GM19455 (cell line): ENCODE results near the gene ELOVL3.

ENCODE experiments used
- ATAC-seq: cut with Tn5 transposase; IDR thresholded peaks from one replicate; pipeline ENCODE4 v1.9.1; 2021; ENCODE audit not compliant: unreplicated experiment

The ELOVL3 gene

DNA sequence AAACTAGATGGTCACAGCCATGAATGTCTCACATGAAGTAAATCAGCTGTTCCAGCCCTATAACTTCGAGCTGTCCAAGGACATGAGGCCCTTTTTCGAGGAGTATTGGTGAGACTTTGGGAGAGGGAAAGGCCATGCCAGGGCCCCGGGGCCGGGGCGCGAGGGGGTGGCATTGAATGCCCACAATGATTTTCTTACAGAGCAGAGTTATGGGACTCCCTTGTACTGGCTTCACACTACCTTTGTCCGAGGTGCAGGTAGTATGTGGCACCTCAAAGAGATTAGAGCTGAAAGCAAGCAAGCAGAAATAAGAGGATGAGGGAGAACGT lies 407 bp downstream of the ELOVL3 start:
- ATAC-seq: no peak

DNA sequence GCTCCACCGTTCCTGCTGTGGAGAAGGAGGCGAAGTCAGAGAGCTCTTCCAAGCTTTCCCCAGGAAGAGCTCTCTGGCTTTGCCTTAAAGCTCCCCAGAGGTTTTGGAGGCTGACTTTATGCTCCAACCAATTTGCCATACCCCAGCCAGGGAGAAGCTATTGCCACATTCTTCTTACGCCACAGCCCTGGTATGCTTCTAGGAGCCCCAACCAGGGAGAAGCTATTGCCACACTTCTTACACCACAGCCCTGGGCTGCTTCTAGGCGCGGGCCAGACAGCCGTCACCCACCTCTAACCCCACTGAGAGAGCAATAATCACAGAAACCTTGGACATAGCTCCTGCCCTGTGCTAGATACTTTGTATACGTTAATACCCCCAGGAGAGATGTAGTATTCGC lies 951 bp downstream of the ELOVL3 start:
- ATAC-seq: no peak

DNA sequence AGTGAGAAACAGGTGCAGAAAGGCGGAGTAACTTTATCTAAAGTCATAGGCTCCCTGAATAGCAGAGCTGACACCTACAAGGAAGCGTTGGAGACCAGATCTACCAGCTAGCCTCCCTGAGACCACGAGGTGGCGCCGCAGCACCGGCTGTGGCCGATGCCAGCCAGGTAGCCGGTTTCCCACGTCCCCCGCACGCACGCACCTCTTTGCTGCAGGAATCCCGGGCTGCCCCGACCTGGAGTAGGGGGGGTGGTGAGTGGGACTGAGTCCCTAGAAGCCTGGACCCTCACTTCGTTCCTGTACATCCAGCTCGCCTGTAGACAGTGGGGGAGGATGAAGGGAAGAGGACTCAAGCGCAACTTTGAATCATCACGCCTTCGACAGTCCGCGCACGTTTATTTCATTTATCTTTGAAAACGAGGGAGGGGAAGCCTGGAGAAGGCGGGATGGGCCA lies 3.7 kb downstream of the ELOVL3 start:
- ATAC-seq: no peak

DNA sequence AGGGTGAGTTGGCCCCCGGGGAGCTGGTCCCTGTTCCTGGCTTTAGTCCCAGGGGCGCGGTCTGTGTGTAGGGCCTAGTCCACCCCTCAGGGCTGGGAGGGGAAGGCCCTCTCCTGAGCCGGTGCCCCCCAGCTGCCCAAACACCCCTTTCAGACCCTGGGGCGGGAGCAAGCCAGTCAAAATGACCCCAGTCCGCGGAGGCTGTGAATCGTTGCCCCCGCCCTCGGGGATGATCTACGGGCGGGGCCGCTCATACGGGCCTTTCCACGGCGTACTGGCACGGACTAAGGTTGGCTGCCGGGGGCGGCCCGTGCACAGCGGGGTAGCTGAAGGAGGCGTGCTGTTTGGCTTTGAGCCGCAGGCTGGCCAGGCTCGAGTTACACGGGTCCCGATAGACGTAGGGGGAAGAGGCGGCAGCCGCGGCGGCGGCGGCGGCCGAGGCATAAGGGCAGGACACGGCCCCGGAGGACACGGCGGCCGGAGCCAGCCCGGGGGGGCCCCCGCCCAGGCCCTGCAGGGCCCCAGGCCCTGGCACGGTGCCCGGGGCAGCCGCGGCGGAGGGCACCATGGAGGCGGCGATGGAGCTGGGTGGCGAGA lies 4.3 kb downstream of the ELOVL3 start:
- no peak for ATAC-seq

DNA sequence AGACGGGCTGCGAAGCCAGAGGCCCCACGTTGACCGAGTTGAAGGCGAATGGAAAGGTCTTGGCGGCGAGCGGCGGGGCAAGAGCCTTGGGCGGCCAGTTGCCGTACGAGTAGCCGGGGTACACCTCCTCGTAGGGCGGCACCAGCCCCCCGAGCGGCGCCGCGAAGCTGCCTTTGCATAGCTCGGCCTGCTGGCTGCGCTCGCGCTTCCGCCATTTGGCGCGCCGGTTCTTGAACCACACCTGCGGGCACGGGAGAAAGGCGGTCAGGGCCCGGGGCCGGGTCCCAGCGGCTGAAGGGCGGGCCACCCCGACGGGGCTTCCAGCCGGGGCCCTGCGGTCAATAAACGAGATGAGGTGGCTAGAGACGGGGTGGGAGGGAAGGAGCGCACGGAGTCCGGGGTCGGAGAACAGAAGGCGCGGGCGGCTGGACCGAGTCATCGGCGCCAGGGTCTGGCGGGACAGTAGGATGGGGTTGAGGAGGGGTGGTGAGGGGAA lies 4.8 kb downstream of the ELOVL3 start:
- ATAC-seq: no peak

DNA sequence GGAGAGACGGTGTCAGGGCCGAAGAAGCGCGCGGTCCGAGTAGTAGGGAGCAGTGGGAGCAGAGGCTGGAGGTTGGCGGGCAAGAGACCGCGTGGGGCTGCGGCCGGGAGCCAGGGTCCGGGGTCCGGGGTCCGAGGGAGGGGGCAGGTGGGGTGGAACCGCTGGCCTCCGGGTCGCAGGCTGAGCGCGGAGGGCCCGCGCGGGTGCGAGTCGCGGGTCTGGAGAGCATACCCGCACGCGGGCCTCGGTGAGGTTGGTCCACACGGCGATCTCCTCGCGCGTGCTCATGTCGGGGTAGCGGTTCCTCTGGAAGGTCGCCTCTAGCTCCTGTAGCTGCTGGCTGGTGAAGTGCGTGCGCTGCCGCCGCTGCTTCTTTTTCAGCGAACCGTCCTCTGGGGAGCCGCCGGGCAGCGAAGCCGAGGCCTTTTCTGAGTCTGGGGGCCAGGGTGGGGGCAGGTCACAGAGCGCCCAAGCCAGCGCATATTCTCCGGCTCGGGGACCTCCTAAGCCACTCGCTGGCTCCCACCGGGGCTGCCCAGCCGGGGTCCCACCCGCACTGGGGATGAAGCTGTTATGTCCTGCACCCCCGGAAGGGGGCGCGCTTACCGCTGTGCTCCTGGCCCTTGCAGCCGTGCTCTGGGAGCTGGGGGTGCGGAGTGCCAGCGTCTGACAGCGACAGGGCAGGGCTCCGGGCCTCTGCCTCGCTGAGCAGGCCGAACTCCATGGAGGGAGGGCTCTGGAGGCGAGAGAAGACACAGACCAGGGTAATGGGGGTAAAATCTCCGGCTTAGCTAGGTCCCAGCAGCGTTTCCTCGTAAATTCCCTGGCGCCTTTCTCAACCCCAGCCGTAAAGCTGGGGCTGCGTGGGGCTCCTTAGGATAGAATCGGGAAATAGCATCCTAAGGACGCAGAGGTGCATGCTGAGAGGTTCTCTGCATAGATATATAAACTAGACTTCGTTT lies 5.5 kb downstream of the ELOVL3 start:
- ATAC-seq: no peak

DNA sequence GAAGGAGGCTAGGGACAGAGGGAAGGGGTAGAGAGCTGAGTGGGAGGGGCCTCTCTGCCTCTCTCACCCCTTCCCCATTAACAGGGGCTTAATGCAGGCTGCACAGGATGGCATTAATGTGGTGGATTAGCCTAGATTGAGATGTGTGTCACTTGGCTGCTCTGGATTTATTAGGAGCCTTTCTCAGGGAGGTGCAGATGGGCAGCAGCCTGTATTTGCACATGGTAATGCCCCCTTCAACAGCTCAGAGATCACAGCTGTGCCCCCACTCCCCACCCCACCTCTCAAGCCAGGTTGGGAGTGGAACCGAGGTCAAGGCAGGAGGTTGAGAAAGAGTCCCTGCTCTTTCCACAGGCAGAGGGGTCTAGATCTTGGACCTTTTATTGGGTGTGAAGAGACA lies 7.9 kb downstream of the ELOVL3 start:
- no peak for ATAC-seq

DNA sequence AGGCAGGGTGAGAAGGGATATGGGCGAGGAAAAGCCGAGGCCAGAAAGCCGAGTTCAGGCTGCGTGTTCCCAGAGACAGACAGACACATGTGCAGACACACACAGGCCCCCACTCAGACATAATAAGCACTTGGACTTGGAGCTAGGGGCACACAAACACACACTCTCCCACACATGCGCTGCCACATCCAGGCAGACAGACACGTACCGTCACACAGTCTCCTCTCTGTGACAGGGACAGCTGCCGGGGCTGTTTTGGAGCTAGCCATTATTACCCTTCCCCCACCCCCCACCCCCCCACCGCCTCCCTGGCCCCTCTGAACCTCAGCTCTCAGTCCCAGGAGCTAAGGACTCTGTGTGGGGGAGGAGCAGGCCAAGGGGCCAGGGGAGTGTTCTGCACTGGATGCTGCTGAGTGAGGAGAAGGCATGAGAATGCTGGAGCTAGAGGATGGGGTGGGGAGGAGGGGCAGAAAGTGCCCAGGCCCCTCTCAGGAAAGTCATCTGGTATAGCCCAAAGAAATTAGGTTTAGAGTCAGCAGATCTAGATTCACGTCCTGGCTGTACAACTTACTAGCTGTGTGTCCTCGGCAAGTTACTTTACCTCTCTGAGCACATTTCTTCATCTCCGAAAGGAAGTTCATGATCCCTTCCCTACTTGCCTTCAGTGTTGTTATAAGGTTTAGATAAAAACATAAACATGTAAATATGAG lies 8.9 kb downstream of the ELOVL3 start:
- ATAC-seq: no peak

DNA sequence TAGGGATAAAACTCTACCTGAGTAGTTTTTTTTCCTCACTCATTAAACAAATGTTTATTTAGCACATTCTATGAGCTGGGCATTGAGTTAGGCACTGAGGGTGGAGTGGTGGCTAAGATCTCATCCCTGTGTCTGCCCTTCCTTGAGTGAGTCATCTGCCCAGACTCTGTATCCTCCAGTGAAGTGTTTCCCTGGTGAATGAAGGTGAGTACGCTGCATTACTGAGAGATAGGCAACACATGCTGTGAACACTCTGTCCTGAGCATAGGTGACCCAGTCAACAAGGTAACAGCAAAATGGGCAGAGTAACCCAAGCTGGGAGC lies 9.5 kb downstream of the ELOVL3 start:
- no peak for ATAC-seq

DNA sequence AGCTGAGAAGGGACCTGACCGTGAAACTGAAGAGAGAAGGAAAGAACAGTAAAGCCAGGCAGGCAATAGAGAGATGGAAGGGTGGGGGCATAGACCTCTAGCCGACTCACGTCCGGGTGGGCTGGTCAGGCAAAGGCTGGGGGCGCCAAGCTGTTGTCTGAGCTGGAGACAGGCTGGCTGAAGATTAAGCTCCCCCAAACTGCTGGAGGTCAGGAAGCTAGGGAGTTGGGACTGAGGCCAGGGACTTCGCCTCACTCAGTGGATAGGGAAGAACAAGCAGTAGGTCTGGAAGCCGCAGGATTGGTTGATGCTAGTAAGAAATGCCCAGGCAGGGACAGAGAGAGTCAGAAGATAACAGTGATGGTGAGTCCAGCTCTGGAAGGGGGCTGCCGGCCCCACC lies 9.9 kb downstream of the ELOVL3 start:
- no peak for ATAC-seq

DNA sequence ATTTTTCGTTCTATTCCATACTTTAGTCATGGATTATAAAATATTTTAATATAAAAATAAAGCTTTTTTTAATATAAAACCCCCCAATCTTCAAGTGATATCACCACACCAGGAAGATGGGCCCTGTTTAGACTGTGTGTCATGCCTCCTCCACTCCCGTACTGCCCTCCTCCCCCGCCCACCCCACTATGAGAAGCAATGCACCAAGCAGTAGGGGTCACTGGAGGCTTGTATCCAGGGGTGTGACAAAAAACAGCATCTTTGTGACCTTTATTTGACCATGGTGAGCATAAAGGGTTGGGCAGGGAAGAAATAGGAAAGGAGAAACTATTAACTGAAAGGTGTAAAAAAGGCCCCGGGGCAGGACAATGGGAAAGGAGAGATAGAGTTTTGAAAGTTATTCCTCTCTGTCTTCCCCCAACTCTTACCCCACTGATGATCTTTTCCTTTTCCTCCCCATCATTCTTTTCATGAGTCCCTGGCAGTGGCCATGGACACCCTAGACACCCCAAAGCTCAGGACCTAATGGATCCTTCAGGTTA lies 11.7 kb downstream of the ELOVL3 start:
- no peak for ATAC-seq

DNA sequence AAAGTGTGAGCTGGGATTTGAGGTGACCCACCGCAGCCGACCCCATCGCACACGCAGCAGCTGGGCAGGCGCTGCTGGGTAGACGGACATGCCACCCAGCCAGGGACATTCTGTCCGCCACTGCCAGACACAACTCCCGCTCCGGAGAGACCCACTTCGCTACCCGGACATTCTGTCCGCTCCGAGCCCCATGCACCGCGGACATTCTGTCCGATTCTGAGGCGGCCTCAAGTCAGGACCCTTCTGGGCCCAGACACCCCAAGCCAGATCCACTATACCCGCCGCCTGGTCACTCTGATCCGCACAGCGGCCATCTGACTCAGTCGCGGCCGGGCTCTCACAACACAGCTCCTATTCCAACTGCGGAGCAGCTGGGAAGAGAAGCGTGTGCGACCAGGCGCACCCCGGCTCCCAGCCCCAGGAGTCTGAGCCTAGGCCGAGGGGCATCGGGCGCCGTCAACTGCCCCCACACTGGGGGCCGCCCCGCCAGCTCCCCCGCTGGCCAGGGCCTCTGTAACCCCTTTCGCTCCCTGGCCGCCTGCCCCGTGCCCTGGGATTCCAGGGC lies 14.4 kb downstream of the ELOVL3 start:
- ATAC-seq: no peak

DNA sequence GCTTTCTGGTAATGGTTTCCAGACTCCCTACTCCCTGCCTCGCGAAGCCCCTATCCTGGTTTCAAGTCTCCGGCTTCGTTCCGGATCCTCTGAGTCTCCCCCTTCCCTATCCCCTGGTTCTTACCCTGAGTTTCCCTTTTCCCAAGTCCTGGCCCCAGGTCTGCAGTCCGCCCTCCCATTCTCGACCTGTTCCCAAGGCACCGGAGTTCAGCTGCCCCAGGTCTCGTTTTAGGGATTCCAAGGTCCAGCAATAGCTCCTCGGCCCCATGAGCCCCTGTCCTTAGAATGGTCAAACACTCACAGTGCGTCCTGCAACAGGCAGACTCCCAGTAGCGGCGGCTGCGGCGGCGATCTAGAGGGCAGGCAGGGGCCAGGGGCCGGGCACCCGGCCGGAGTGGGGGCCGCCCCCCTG lies 14.9 kb downstream of the ELOVL3 start:
- ATAC-seq: no peak

DNA sequence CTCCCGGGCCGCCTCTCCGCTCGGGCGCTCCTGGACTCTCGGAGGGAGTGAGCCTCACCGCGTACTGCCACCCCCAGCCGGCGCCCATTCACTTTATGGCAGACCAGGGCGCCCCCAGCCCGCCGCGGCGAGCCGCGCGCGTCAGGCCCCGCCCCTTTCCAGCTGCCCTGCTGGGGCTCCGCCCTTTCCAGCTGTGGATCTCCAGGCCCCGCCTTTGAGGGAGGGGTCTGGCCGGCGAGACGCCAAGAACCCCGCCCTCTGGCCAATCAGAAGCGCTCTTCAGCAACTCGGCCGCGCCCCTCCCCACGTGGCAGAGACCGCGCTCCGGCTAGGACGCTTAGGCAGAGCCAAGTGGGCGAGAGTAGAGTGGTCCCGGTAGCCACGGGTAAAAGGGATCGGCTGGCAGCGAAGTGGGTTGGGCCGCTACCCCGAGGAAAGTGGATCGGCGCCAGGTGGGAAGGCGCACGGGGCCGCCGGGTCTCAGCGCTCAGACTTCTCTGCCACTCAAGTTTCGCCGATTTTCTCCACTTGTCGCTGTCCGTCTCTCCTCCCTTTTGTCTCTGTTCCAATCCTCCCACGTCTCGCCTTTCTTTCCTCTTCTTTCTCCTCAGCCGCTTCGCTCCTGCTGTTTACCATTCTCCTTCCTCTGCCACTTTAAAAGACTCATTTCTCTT lies 15.5 kb downstream of the ELOVL3 start, which contains the start of gene PITX3:
Gene PITX3, minus strand, starts transcription at position 69 of the 674 bp plus-strand sequence. CDS start 9,432 bp downstream, outside the sequence.
- ATAC-seq: peak; percentile 45

DNA sequence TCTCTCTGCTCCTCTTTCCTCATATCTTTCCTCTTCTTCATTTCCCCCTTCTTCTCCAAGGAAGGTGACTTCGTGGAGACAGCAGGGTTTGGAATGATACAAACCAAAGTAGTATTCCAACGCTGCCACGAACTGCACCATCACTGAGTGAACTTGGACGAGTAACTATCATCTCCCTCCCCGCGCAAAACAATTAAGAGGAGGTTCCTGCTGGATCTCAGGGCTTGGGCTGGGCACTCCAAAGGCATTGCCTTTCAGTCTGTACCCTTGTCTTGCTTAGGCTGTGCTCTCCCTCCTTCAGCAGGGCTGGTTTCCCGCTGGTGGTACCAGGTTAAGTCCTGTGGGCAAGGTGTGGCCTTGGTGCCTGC lies 16.0 kb downstream of the ELOVL3 start:
- ATAC-seq: no peak

DNA sequence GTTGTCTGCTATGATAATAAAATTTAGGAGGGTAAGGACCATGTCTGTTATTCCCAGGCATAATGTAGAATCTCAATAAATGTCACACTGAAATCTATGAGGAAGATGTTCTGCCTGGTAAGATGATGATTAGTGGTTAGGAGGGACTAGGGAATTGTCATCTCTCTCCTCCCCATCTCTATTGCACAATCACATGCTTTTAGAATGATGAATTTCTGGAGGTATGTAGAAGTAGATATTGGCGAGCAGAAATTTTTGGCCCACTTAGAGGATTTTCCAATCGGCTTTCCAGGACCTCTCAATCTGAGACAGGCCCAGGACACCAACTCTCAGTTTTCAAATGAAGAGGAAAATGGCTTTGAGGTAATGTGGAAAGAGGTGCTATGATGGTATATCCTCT lies 17.2 kb downstream of the ELOVL3 start:
- ATAC-seq: no peak

DNA sequence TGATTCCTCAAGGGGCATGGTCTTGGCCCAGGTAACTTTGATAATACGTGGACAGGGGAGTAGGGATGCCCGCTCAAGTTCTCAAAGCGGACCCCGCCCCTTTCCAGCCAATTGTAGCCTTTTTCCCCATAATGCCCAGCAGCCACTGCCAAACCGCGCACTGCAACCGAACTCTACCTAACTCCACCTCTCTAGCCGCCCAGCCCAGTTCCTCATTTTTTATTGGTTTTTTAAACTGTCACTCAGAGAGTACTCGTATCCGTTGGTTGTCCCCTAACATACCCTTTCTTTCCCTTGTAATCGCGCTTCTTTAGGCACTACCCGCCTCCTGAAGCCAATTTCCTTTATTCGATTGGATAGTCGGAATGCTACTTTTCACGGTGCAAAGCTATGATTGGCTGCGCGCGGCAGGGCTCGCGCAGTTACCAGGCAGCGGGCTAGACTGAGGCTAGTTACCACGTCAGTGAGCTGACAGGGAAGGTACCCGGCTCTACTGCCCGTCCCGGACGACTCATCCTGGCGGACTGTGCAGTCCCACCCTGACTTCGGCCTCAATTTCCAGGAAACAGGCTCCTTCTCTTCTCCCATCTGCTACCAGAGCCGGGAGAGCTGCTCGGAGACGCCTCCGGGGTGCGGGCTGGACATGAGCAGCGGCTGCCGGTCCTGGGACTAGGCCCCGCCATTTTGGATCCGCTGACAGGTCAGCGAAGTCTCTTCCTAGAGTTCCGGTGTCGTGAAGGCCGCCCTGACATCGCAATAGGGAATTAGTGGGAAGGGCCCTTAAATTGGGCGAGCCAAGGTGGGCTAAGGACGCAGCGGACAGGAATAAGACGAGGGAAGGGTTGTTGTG lies 19.2 kb downstream of the ELOVL3 start, which contains the start of gene GBF1:
Gene GBF1, plus strand, starts transcription at position 451 of the 850 bp plus-strand sequence. CDS start 13,407 bp downstream, outside the sequence.
- peak; percentile 90 for ATAC-seq

DNA sequence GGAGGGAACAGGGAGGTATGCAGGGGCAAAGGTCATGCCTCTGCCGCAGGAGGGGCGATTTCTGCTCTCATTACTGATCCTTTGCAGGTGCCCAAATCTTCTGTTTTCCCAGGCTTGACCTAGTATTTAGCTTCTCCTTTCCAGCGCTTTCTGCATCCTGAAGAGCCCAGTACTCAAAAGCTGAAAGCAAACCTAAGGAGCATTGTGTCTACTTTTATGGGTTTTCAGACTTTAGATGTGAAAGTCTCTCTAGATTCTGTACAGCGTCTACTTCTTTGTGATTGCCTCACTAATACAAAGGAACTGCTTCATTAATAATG lies 19.8 kb downstream of the ELOVL3 start:
- peak; percentile 1 for ATAC-seq

DNA sequence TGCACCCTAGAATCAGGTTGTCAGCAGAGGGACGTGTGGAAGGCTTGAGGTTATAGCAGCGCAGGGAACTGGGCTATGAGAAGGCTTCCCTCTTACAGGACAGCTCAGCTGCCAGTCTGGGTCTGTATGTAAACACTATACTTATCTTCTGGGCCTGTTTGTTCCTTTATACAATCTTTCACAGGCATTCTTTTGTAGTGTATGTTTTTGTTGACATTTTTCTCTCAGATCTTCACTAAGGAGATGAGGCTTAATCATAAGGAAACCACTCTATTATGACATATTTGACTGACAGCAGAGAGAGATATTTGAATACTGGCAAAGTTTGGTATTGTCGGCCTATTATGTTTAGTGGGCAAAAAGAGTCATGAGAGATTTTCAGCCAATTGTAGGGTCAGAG lies 20.2 kb downstream of the ELOVL3 start:
- no peak for ATAC-seq

DNA sequence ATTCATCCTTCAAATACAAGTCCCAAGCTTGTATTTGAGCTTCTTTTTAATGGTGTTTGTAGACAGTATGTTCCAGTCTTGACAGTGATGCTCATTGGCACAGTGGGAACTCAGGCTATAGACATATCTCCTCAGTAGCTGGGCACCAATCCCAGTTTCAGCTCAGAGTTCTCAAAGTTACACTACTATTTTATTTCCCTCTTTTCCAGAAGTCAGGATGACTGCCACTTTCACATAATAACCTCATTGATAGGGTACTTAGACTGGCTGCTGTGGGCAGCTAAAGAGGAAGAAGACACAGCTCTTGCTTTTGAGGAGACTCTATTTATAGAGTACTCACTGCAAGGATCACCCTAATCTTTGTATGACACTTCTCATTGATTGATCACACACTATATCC lies 21.6 kb downstream of the ELOVL3 start:
- ATAC-seq: no peak
